NB4 (cell line): ENCODE data around the gene KIF27.
"Not testable (repeated sequence)": the region's sequence is repeated elsewhere in the genome, so short reads cannot be mapped to it uniquely, and the experiment has no call there.

ENCODE experiments used
- CTCF ChIP-seq: IDR thresholded peaks from one replicate; pipeline ENCODE4 v1.5.1; 2012; ENCODE audit warnings: low read depth, low read length
- MAX ChIP-seq: IDR thresholded peaks from 2 replicates; pipeline ENCODE4 v1.6.1; 2011; ENCODE audit warnings: low read depth, low read length
- POLR2A ChIP-seq: IDR thresholded peaks from 2 replicates; pipeline ENCODE4 v1.6.1; 2011; ENCODE audit warnings: mild to moderate bottlenecking; ENCODE audit not compliant: insufficient read length; ENCODE audit errors: extremely low read depth

GRCh38 chr9:83815120-83815519 lies 106.1 kb downstream of the KIF27 start:
- not testable (repeated sequence) for TF ChIP-seq CTCF, POLR2A, MAX
